IPS-15b (cell line): Measurements from ENCODE around the gene FAHD2B.
"Not testable (repeated sequence)": the region's sequence is repeated elsewhere in the genome, so short reads cannot be mapped to it uniquely, and the experiment has no call there.

Experiments
- H3K27me3 ChIP-seq: one replicate; pipeline ENCODE4 v1.6.1; 2013; ENCODE audit warnings: low read length; ENCODE audit not compliant: control insufficient read depth, insufficient read depth
- H3K36me3 ChIP-seq: one replicate; pipeline ENCODE4 v1.6.1; 2013; ENCODE audit warnings: low read length; ENCODE audit not compliant: control insufficient read depth, insufficient read depth
- H3K4me1 ChIP-seq: one replicate; pipeline ENCODE4 v1.6.1; 2013; ENCODE audit warnings: mild to moderate bottlenecking, low read length; ENCODE audit not compliant: control insufficient read depth, insufficient read depth
- H3K4me3 ChIP-seq: one replicate; pipeline ENCODE4 v1.5.1; 2013; ENCODE audit warnings: low read depth, low read length
- H3K9ac ChIP-seq: one replicate; pipeline ENCODE4 v1.6.1; 2013; ENCODE audit warnings: low read depth, mild to moderate bottlenecking, low read length
- H3K9me3 ChIP-seq: one replicate; pipeline ENCODE4 v1.6.1; 2013; ENCODE audit warnings: mild to moderate bottlenecking, low read length; ENCODE audit not compliant: control insufficient read depth, insufficient read depth

The FAHD2B gene

GRCh38 chr2:97059782-97060181, 34.9 kb downstream of the FAHD2B start:
- not testable (repeated sequence) for H3K27me3 ChIP-seq, H3K36me3 ChIP-seq, H3K4me3 ChIP-seq, H3K9ac ChIP-seq, H3K9me3 ChIP-seq, H3K4me1 ChIP-seq

- not testable (repeated sequence) for H3K9me3 ChIP-seq, H3K27me3 ChIP-seq, H3K36me3 ChIP-seq, H3K4me1 ChIP-seq, H3K4me3 ChIP-seq, H3K9ac ChIP-seq
These were observed 38.5 kb downstream of the FAHD2B start for GRCh38 chr2:97056150-97056549.

GRCh38 chr2:97050032-97050431, 44.6 kb downstream of the FAHD2B start:
- H3K4me3 ChIP-seq, H3K4me1 ChIP-seq, H3K27me3 ChIP-seq: not testable (repeated sequence)

GRCh38 chr2:97048448-97048847, 46.2 kb downstream of the FAHD2B start:
- H3K9me3 ChIP-seq, H3K27me3 ChIP-seq, H3K4me3 ChIP-seq, H3K4me1 ChIP-seq, H3K9ac ChIP-seq, H3K36me3 ChIP-seq: not testable (repeated sequence)

More at GRCh38 chr2:97050032-97050431, 44.6 kb downstream of the FAHD2B start:
- H3K9ac ChIP-seq, H3K36me3 ChIP-seq, H3K9me3 ChIP-seq: not testable (repeated sequence)

- not testable (repeated sequence) for H3K27me3 ChIP-seq, H3K9ac ChIP-seq, H3K9me3 ChIP-seq, H3K4me3 ChIP-seq, H3K36me3 ChIP-seq, H3K4me1 ChIP-seq
These were observed 48.0 kb downstream of the FAHD2B start for GRCh38 chr2:97046676-97047075.

GRCh38 chr2:97045895-97046499, 48.7 kb downstream of the FAHD2B start:
- H3K9me3 ChIP-seq, H3K36me3 ChIP-seq, H3K4me1 ChIP-seq, H3K4me3 ChIP-seq, H3K9ac ChIP-seq, H3K27me3 ChIP-seq: not testable (repeated sequence)
